Brain microvascular endothelial cell (primary cell): ENCODE results near the gene KLRF1.

ENCODE experiments used
- DNase-seq: peaks from one replicate; pipeline ENCODE4 v3.0.0-alpha.2; 2020
- H3K27ac ChIP-seq: fragments of 250-450 bp; sonication (Bioruptor Pico); 2 replicates; pipeline ENCODE4 v1.5.1; 2020; ENCODE audit warnings: mild to moderate bottlenecking, moderate library complexity
- H3K27me3 ChIP-seq: fragments of 250-450 bp; sonication (Bioruptor Pico); replicated peaks from 2 replicates; pipeline ENCODE4 v1.5.1; 2020; ENCODE audit warnings: mild to moderate bottlenecking
- H3K36me3 ChIP-seq: fragments of 250-450 bp; sonication (Bioruptor Pico); replicated peaks from 2 replicates; pipeline ENCODE4 v1.5.1; 2020; ENCODE audit warnings: mild to moderate bottlenecking
- H3K4me3 ChIP-seq: 2 replicates; pipeline ENCODE4 v1.5.1; 2011; ENCODE audit warnings: low read depth, mild to moderate bottlenecking, control low read depth, low read length, moderate library complexity
- CTCF ChIP-seq: IDR thresholded peaks from 2 replicates; pipeline ENCODE4 v1.5.1; 2011; ENCODE audit warnings: low read depth, mild to moderate bottlenecking, moderate library complexity, low read length, control low read depth, inconsistent platforms; ENCODE audit errors: missing control alignments
- in situ Hi-C: cut with HindIII; loops from 2 replicates; pipeline ENCODE4 v1.10.0; 2017; ENCODE audit warnings: low sequenced_read_pairs, low pct_ligation_motif_present

KLRF1 gene

GRCh38 chr12:9784816-9785215 is 42.5 kb upstream of the KLRF1 start:
- Histone ChIP-seq H3K27ac (no peak overlapping the region), H3K4me3 (no peak overlapping the region), H3K36me3 (no peaks in the 10 kb centered on the region), H3K27me3 (no peaks in the 10 kb centered on the region)
- no peak for TF ChIP-seq CTCF
- DNase-seq = no peak
- in situ Hi-C loops = no loop called here

GRCh38 chr12:9786726-9787717 is 40.3 kb upstream of the KLRF1 start:
- no peaks in the 10 kb centered on the region for H3K36me3 ChIP-seq
- DNase-seq = peak; percentile 20
- H3K4me3 ChIP-seq = no peak overlapping the region
- in situ Hi-C loops = no loop called here
- no peak overlapping the region for H3K27ac ChIP-seq
- no peaks in the 10 kb centered on the region for H3K27me3 ChIP-seq
- no peak for TF ChIP-seq CTCF

- no peak for DNase-seq
- H3K27ac ChIP-seq = peak overlapping the region; percentile 75
- no peak for TF ChIP-seq CTCF
- H3K36me3 ChIP-seq = no peaks in the 10 kb centered on the region
- no peak overlapping the region for H3K4me3 ChIP-seq
- H3K27me3 ChIP-seq = no peaks in the 10 kb centered on the region
- in situ Hi-C loops = no loop called here
These were observed 34.9 kb upstream of the KLRF1 start for GRCh38 chr12:9792185-9792900.

GRCh38 chr12:9792961-9793617 is 34.2 kb upstream of the KLRF1 start:
- TF ChIP-seq CTCF = no peak
- peak; percentile 66 for DNase-seq
- no peak overlapping the region for H3K4me3 ChIP-seq
- in situ Hi-C loops = no loop called here
- peak overlapping the region; percentile 75 for H3K27ac ChIP-seq
- no peaks in the 10 kb centered on the region for H3K27me3 ChIP-seq
- no peaks in the 10 kb centered on the region for H3K36me3 ChIP-seq

- no peak for DNase-seq
- no peaks in the 10 kb centered on the region for H3K36me3 ChIP-seq
- peak overlapping the region; percentile 75 for H3K27ac ChIP-seq
- in situ Hi-C loops = no loop called here
- H3K4me3 ChIP-seq = no peak overlapping the region
- TF ChIP-seq CTCF = no peak
- no peaks in the 10 kb centered on the region for H3K27me3 ChIP-seq
These were observed 33.4 kb upstream of the KLRF1 start for GRCh38 chr12:9793779-9794395.
